ENCODE data around the gene CCL20. TPM values are rescaled to one million over a fixed set of nuclear protein-coding genes. Genes with fewer than 3 reads are reported as not detected.

Gene CCL20
- total and polyA plus RNA-seq, 3 donors from 2014 or later = 0.55 to 0.99 (median 0.81) TPM

GRCh38 chr2:227827143-227827542 is 13.5 kb downstream of the CCL20 start:
- no peak overlapping the region for H3K4me3 ChIP-seq
- H3K9me3 ChIP-seq = no peaks in the 10 kb centered on the region
- no peaks in the 10 kb centered on the region for H3K27me3 ChIP-seq
- H3K4me1 ChIP-seq = no peaks in the 10 kb centered on the region
- no peak for DNase-seq
- H3K27ac ChIP-seq = no peak overlapping the region
- no peaks in the 10 kb centered on the region for H3K36me3 ChIP-seq (ENCODE audit: low read depth, missing control alignments)
- intact Hi-C loops (cut with DNase I; ENCODE audit: low total_unique reads) = no loop called here
- TF ChIP-seq CTCF (IDR thresholded peaks at IDR 0.05) = no peak
- no peak for TF ChIP-seq POLR2A (IDR thresholded peaks at IDR 0.05)
- WGBS, 2 donors = 88 to 90% methylated on average over 7 of the region's 7 CpGs

GRCh38 chr2:227828477-227828912 is 14.9 kb downstream of the CCL20 start:
- no peaks in the 10 kb centered on the region for H3K9me3 ChIP-seq
- TF ChIP-seq POLR2A (IDR thresholded peaks at IDR 0.05) (no peak), CTCF (IDR thresholded peaks at IDR 0.05) (no peak)
- DNase-seq = no peak
- H3K27me3 ChIP-seq = no peaks in the 10 kb centered on the region
- H3K27ac ChIP-seq = no peak overlapping the region
- H3K4me3 ChIP-seq = no peak overlapping the region
- intact Hi-C loops (cut with DNase I; ENCODE audit: low total_unique reads) = no loop called here
- H3K4me1 ChIP-seq = no peaks in the 10 kb centered on the region
- no peaks in the 10 kb centered on the region for H3K36me3 ChIP-seq (ENCODE audit: low read depth, missing control alignments)

- H3K27me3 ChIP-seq = no peaks in the 10 kb centered on the region
- TF ChIP-seq POLR2A (IDR thresholded peaks at IDR 0.05) (no peak), CTCF (IDR thresholded peaks at IDR 0.05) (no peak)
- 85 to 94% methylated on average over 2 of the region's 2 CpGs for WGBS, 2 donors
- H3K27ac ChIP-seq = no peak overlapping the region
- no peaks in the 10 kb centered on the region for H3K9me3 ChIP-seq
- no peaks in the 10 kb centered on the region for H3K4me1 ChIP-seq
- intact Hi-C loops (cut with DNase I; ENCODE audit: low total_unique reads) = no loop called here
- no peak overlapping the region for H3K4me3 ChIP-seq
- H3K36me3 ChIP-seq (ENCODE audit: low read depth, missing control alignments) = no peaks in the 10 kb centered on the region
- DNase-seq = no peak
Measured at GRCh38 chr2:227829337-227829736, 15.7 kb downstream of the CCL20 start.

GRCh38 chr2:227834423-227834822 is 20.8 kb downstream of the CCL20 start:
- WGBS, 2 donors = 91 to 93% methylated on average over 10 of the region's 10 CpGs

More at GRCh38 chr2:227834423-227834822, 20.8 kb downstream of the CCL20 start:
- no peaks in the 10 kb centered on the region for H3K36me3 ChIP-seq (ENCODE audit: low read depth, missing control alignments)
- H3K9me3 ChIP-seq = no peaks in the 10 kb centered on the region
- no peaks in the 10 kb centered on the region for H3K4me1 ChIP-seq
- TF ChIP-seq POLR2A (IDR thresholded peaks at IDR 0.05) = no peak
- TF ChIP-seq CTCF (IDR thresholded peaks at IDR 0.05) = no peak
- H3K27me3 ChIP-seq = no peaks in the 10 kb centered on the region
- no peak overlapping the region for H3K27ac ChIP-seq
- intact Hi-C loops (cut with DNase I; ENCODE audit: low total_unique reads) = no loop called here
- no peak overlapping the region for H3K4me3 ChIP-seq
- DNase-seq = no peak
